Spinal cord (tissue), 10 donors: ENCODE measurements around the gene IFT81. TPM values are rescaled to one million over a fixed set of nuclear protein-coding genes. Genes with fewer than 3 reads are reported as not detected.
"Not testable (repeated sequence)": the region's sequence is repeated elsewhere in the genome, so short reads cannot be mapped to it uniquely, and the experiment has no call there.

Experiments
- DNase-seq, 6 donors: peaks; one replicate each; pipeline versions ENCODE4 v3.0.0 to v3.0.0-alpha.2; 2013 to 2015; ENCODE audit warnings: low spot score in 6 of 6, low read depth in 4 of 6
- H3K27ac ChIP-seq: one replicate; pipeline ENCODE4 v1.5.1; 2013; ENCODE audit warnings: low read depth, low read length, control low read depth
- H3K27me3 ChIP-seq: one replicate; pipeline ENCODE4 v1.6.1; 2013; ENCODE audit warnings: low read length; ENCODE audit not compliant: control insufficient read depth, insufficient read depth
- H3K36me3 ChIP-seq: one replicate; pipeline ENCODE4 v1.6.1; 2013; ENCODE audit warnings: low read length; ENCODE audit not compliant: control insufficient read depth, insufficient read depth
- H3K4me1 ChIP-seq: one replicate; pipeline ENCODE4 v1.6.1; 2013; ENCODE audit warnings: low read length; ENCODE audit not compliant: control insufficient read depth, insufficient read depth
- H3K4me3 ChIP-seq: one replicate; pipeline ENCODE4 v1.5.1; 2013; ENCODE audit warnings: low read depth, low read length, control low read depth
- H3K9me3 ChIP-seq: one replicate; pipeline ENCODE4 v1.6.1; 2013; ENCODE audit warnings: low read length; ENCODE audit not compliant: control insufficient read depth, insufficient read depth
- WGBS: methylation state at CpG from one replicate; pipeline ENCODE4 v1.1.5; 2013; ENCODE audit warnings: missing lambda C conversion rate; ENCODE audit not compliant: insufficient coverage; 5-methylcytosine and 5-hydroxymethylcytosine counted together
- polyA plus RNA-seq, 2 donors: library from polyadenylated mRNA; unstranded; fragments of 120-200 nt; gene quantifications; one replicate each; pipeline ENCODE4 v1.2.1, GENCODE V29; 2013; ENCODE audit not compliant: insufficient read length in 2 of 2
- total RNA-seq, 2 donors: library from RNA; depleted of rRNA in 1 of 2; stranded (reverse); fragments of 120-200 nt in 1 of 2; fragments of >200 nt in 1 of 2; gene quantifications; one replicate each; pipeline versions ENCODE4 v1.2.3 to v1.2.4, GENCODE V29; 2013 to 2014
- donor health status: healthy.

Gene IFT81
- total and polyA plus RNA-seq, 4 donors, result 28.5 to 39.8 (median 35.8) TPM

GRCh38 chr12:110247340-110248095, 123.4 kb downstream of the IFT81 start:
- WGBS, result 59% methylated on average over 12 of the region's 14 CpGs
- no peak overlapping the region for H3K4me3 ChIP-seq
- no peaks in the 10 kb centered on the region for H3K9me3 ChIP-seq
- no peaks in the 10 kb centered on the region for H3K27me3 ChIP-seq
- no peak for DNase-seq
- peak overlapping the region; percentile 50 for H3K27ac ChIP-seq
- peaks cover 10% of the 10 kb centered on the region for H3K36me3 ChIP-seq
- peaks cover 47% of the 10 kb centered on the region for H3K4me1 ChIP-seq

GRCh38 chr12:110248096-110248447, 123.9 kb downstream of the IFT81 start:
- Histone ChIP-seq H3K9me3 (no peaks in the 10 kb centered on the region), H3K27ac (no peak overlapping the region), H3K36me3 (peaks cover 10% of the 10 kb centered on the region), H3K4me3 (no peak overlapping the region), H3K4me1 (peaks cover 50% of the 10 kb centered on the region), H3K27me3 (no peaks in the 10 kb centered on the region)
- peak in 2 of 6 donors; percentile 52 to 53 for DNase-seq
- WGBS, result 60% methylated on average over 1 of the region's 4 CpGs

- peaks cover 50% of the 10 kb centered on the region for H3K4me1 ChIP-seq
- peak overlapping the region; percentile 75 for H3K27ac ChIP-seq
- 29% methylated on average over 4 of the region's 4 CpGs for WGBS
Measured at GRCh38 chr12:110249105-110249504, 124.9 kb downstream of the IFT81 start.

GRCh38 chr12:110249716-110250225, 125.6 kb downstream of the IFT81 start:
- Histone ChIP-seq H3K36me3 (peaks cover 7% of the 10 kb centered on the region), H3K27ac (peak overlapping the region; percentile 75), H3K4me1 (peaks cover 50% of the 10 kb centered on the region), H3K27me3 (no peaks in the 10 kb centered on the region), H3K9me3 (no peaks in the 10 kb centered on the region), H3K4me3 (no peak overlapping the region)
- WGBS, result 62% methylated on average over 6 of the region's 7 CpGs
- DNase-seq, result peak in 4 of 6 donors; percentile 48 to 81 (median 64)

More at GRCh38 chr12:110249105-110249504, 124.9 kb downstream of the IFT81 start:
- no peaks in the 10 kb centered on the region for H3K9me3 ChIP-seq
- DNase-seq, result no peak
- H3K27me3 ChIP-seq, result no peaks in the 10 kb centered on the region
- H3K4me3 ChIP-seq, result no peak overlapping the region
- peaks cover 10% of the 10 kb centered on the region for H3K36me3 ChIP-seq

- no peak overlapping the region for H3K4me3 ChIP-seq
Measured at GRCh38 chr12:110251381-110251780, 127.2 kb downstream of the IFT81 start.

GRCh38 chr12:110252716-110253115, 128.6 kb downstream of the IFT81 start:
- Histone ChIP-seq H3K27ac (no peak overlapping the region), H3K4me3 (no peak overlapping the region), H3K27me3 (no peaks in the 10 kb centered on the region), H3K36me3 (peaks cover 3% of the 10 kb centered on the region), H3K9me3 (no peaks in the 10 kb centered on the region), H3K4me1 (peaks cover 36% of the 10 kb centered on the region)
- no peak for DNase-seq
- 85% methylated on average over 7 of the region's 9 CpGs for WGBS

More at GRCh38 chr12:110251381-110251780, 127.2 kb downstream of the IFT81 start:
- Histone ChIP-seq H3K36me3 (peaks cover 3% of the 10 kb centered on the region), H3K9me3 (no peaks in the 10 kb centered on the region), H3K27me3 (no peaks in the 10 kb centered on the region), H3K27ac (no peak overlapping the region), H3K4me1 (peaks cover 45% of the 10 kb centered on the region)
- no peak for DNase-seq
- WGBS, result 100% methylated on average over 2 of the region's 7 CpGs

GRCh38 chr12:110253176-110253575, 129.0 kb downstream of the IFT81 start:
- WGBS, result 79% methylated on average over 3 of the region's 9 CpGs
- Histone ChIP-seq H3K4me3 (no peak overlapping the region), H3K9me3 (no peaks in the 10 kb centered on the region), H3K27me3 (no peaks in the 10 kb centered on the region), H3K4me1 (peaks cover 31% of the 10 kb centered on the region), H3K36me3 (peaks cover 3% of the 10 kb centered on the region), H3K27ac (no peak overlapping the region)
- DNase-seq, result no peak

- Histone ChIP-seq H3K4me3 (no peak overlapping the region), H3K27me3 (no peaks in the 10 kb centered on the region), H3K9me3 (no peaks in the 10 kb centered on the region), H3K27ac (no peak overlapping the region), H3K36me3 (no peaks in the 10 kb centered on the region), H3K4me1 (peaks cover 14% of the 10 kb centered on the region)
- 95% methylated on average over 4 of the region's 6 CpGs for WGBS
- no peak for DNase-seq
Measured at GRCh38 chr12:110254971-110255540, 130.9 kb downstream of the IFT81 start.

- not testable (repeated sequence) for H3K27ac ChIP-seq, H3K27me3 ChIP-seq, H3K4me3 ChIP-seq, H3K4me1 ChIP-seq, DNase-seq, H3K36me3 ChIP-seq, H3K9me3 ChIP-seq
- WGBS, result no CpG with 5 or more reads among the region's 11 CpGs
Measured at GRCh38 chr12:110255890-110256456, 131.8 kb downstream of the IFT81 start.
